Keratinocyte (primary cell): ENCODE results near the gene STK32C. TPM values are rescaled to one million over a fixed set of nuclear protein-coding genes. Genes with fewer than 3 reads are reported as not detected.

Experiments used
- DNase-seq: peaks from one replicate; pipeline ENCODE4 v3.0.0-alpha.2; 2011; ENCODE audit warnings: low read depth, missing footprints, low spot score
- FAIRE-seq: peaks from 2 replicates; lab custom pipeline; 2011; peaks lifted over from hg19 to GRCh38; lab: Jason Lieb, UNC
- H2AFZ ChIP-seq: 2 replicates; pipeline ENCODE4 v1.6.0; 2012; ENCODE audit warnings: low read length, control low read depth, inconsistent platforms; ENCODE audit not compliant: control insufficient read depth
- H3K27ac ChIP-seq: 2 replicates; pipeline ENCODE4 v1.5.1; 2011; ENCODE audit warnings: low read length; ENCODE audit not compliant: control insufficient read depth, insufficient read depth
- H3K27me3 ChIP-seq: 3 replicates; pipeline ENCODE4 v1.6.0; 2011; ENCODE audit warnings: low read length; ENCODE audit not compliant: control insufficient read depth, insufficient read depth; ENCODE audit errors: extremely low read depth
- H3K36me3 ChIP-seq, 2 experiments: 2 replicates in 1 of 2; 3 replicates in 1 of 2; pipeline ENCODE4 v1.5.1; 2011; ENCODE audit warnings: low read length in 2 of 2, mild to moderate bottlenecking in 1 of 2; ENCODE audit not compliant: control insufficient read depth in 2 of 2, insufficient read depth in 2 of 2; ENCODE audit errors: extremely low read depth in 1 of 2
- H3K4me1 ChIP-seq: 3 replicates; pipeline ENCODE4 v1.5.1; 2011; ENCODE audit warnings: low read length; ENCODE audit not compliant: control insufficient read depth, insufficient read depth; ENCODE audit errors: extremely low read depth
- H3K4me2 ChIP-seq: 3 replicates; pipeline ENCODE4 v1.6.0; 2011; ENCODE audit warnings: low read depth, low read length; ENCODE audit not compliant: control insufficient read depth, insufficient read depth; ENCODE audit errors: extremely low read depth
- H3K4me3 ChIP-seq, 3 experiments: fragments of 200-600 bp in 1 of 3; sonication (generic) in 1 of 3; 2 replicates in 2 of 3; 3 replicates in 1 of 3; pipeline ENCODE4 v1.5.1; 2011 to 2016; ENCODE audit warnings: low read length in 3 of 3, mild to moderate bottlenecking in 3 of 3, control low read depth in 2 of 3, inconsistent platforms in 1 of 3, low read depth in 1 of 3, mixed read lengths in 1 of 3, mixed run types in 1 of 3, moderate library complexity in 1 of 3; ENCODE audit not compliant: control insufficient read depth in 2 of 3, insufficient read depth in 2 of 3; ENCODE audit errors: extremely low read depth in 1 of 3
- H3K79me2 ChIP-seq: 2 replicates; pipeline ENCODE4 v1.6.0; 2012; ENCODE audit warnings: low read length; ENCODE audit not compliant: control insufficient read depth, insufficient read depth
- H3K9ac ChIP-seq: 3 replicates; pipeline ENCODE4 v1.6.0; 2011; ENCODE audit warnings: low read length; ENCODE audit not compliant: control insufficient read depth, insufficient read depth; ENCODE audit errors: extremely low read depth
- H3K9me1 ChIP-seq: 3 replicates; pipeline ENCODE4 v1.6.0; 2011; ENCODE audit warnings: low read length; ENCODE audit not compliant: control insufficient read depth, insufficient read depth; ENCODE audit errors: extremely low read depth
- H3K9me3 ChIP-seq: 2 replicates; pipeline ENCODE4 v1.5.1; 2012; ENCODE audit warnings: low read depth, low read length; ENCODE audit not compliant: control insufficient read depth
- H4K20me1 ChIP-seq: 3 replicates; pipeline ENCODE4 v1.6.0; 2011; ENCODE audit warnings: low read length; ENCODE audit not compliant: control insufficient read depth, insufficient read depth; ENCODE audit errors: extremely low read depth
- EZH2 ChIP-seq: IDR thresholded peaks from one replicate; pipeline ENCODE4 v1.6.1; 2012; ENCODE audit warnings: inconsistent platforms, mild to moderate bottlenecking, low read length, moderate library complexity
- dilution Hi-C: fragments of 300-500 bp; cut with MboI; formaldehyde crosslinking; loops from one replicate; pipeline ENCODE4 v1.7.0; 2020; ENCODE audit warnings: low sequenced_read_pairs; ENCODE audit not compliant: extremely low pct_ligation_motif_present
- polyA plus RNA-seq, 5 experiments: library from polyadenylated mRNA; depleted of rRNA in 3 of 5; stranded (reverse) in 3 of 5; stranded (forward) in 1 of 5; unstranded in 1 of 5; fragments of >200 nt; gene quantifications; 1 replicate in 1 of 5; 2 replicates in 3 of 5; 3 replicates in 1 of 5; pipeline versions ENCODE4 v1.2.1 to v1.2.3, GENCODE V29; 2011 to 2012; ENCODE audit warnings: missing spikeins in 2 of 5, low read depth in 1 of 5, low replicate concordance in 1 of 5
- TF ChIP-seq, protein P1 (sequence below), 3 experiments: IDR thresholded peaks in 1 of 3; conservative IDR thresholded peaks in 1 of 3; optimal IDR thresholded peaks in 1 of 3; 2 replicates in 2 of 3; 3 replicates in 1 of 3; pipeline versions ENCODE3 to v1.5.1; 2011; ENCODE audit warnings: low read length in 3 of 3, mild to moderate bottlenecking in 3 of 3, moderate library complexity in 2 of 3, control low read depth in 1 of 3, inconsistent platforms in 1 of 3; ENCODE audit not compliant: insufficient read depth in 2 of 3; ENCODE audit errors: extremely low read depth in 1 of 3

The STK32C gene
- polyA plus RNA-seq, 1 donor (not counting 4 experiments of a cell fraction or from before 2014, with no cell fraction given) = 4.1 TPM

DNA sequence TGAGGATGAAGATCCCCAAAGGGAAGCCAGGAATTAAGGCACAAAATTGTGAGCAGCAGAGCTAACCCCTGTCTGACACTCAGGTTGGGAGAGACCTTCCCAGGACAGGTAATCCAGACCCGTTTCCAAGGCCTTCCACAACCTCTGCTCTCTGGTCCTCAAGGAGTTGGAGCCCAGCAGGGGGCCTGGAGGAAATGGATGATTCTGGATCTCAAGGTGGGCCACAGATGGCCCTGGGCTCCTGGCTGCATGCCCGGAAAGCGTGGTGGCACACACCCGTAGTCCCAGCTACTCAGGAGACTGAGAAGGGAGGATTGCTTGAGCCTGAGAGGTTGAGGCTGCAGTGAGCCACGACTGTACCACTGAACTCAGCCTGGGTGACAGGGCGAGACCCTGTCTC lies 78.7 kb downstream of the STK32C start:
- no peaks in the 10 kb centered on the region for H3K9me1 ChIP-seq
- no peaks in the 10 kb centered on the region for H3K36me3 ChIP-seq
- H3K9ac ChIP-seq = no peak overlapping the region
- DNase-seq = no peak
- no peak overlapping the region for H3K4me2 ChIP-seq
- H3K4me3 ChIP-seq = no peak overlapping the region
- H2AFZ ChIP-seq = no peak overlapping the region
- H3K79me2 ChIP-seq = no peaks in the 10 kb centered on the region
- no peaks in the 10 kb centered on the region for H3K4me1 ChIP-seq
- TF ChIP-seq, protein P1, sequence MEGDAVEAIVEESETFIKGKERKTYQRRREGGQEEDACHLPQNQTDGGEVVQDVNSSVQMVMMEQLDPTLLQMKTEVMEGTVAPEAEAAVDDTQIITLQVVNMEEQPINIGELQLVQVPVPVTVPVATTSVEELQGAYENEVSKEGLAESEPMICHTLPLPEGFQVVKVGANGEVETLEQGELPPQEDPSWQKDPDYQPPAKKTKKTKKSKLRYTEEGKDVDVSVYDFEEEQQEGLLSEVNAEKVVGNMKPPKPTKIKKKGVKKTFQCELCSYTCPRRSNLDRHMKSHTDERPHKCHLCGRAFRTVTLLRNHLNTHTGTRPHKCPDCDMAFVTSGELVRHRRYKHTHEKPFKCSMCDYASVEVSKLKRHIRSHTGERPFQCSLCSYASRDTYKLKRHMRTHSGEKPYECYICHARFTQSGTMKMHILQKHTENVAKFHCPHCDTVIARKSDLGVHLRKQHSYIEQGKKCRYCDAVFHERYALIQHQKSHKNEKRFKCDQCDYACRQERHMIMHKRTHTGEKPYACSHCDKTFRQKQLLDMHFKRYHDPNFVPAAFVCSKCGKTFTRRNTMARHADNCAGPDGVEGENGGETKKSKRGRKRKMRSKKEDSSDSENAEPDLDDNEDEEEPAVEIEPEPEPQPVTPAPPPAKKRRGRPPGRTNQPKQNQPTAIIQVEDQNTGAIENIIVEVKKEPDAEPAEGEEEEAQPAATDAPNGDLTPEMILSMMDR (optimal IDR thresholded peaks at IDR 0.05 in 1 of 3, IDR thresholded peaks at IDR 0.05 in 1 of 3, conservative IDR thresholded peaks at IDR 0.05 in 1 of 3; ENCODE audit: extremely low read depth in 1 of 3, insufficient read depth in 2 of 3, low read length in 3 of 3) = no peak
- no peak for TF ChIP-seq EZH2
- H4K20me1 ChIP-seq = no peaks in the 10 kb centered on the region
- no peak for FAIRE-seq
- no peaks in the 10 kb centered on the region for H3K27me3 ChIP-seq
- no peaks in the 10 kb centered on the region for H3K9me3 ChIP-seq
- no peak overlapping the region for H3K27ac ChIP-seq
- dilution Hi-C loops = no loop called here

GRCh38 chr10:132228616-132229015 lies 79.1 kb downstream of the STK32C start:
- FAIRE-seq (no peak), DNase-seq (no peak)
- H3K4me1 ChIP-seq = no peaks in the 10 kb centered on the region
- H3K79me2 ChIP-seq = no peaks in the 10 kb centered on the region
- no peaks in the 10 kb centered on the region for H3K9me1 ChIP-seq
- no peaks in the 10 kb centered on the region for H4K20me1 ChIP-seq
- no peaks in the 10 kb centered on the region for H3K27me3 ChIP-seq
- dilution Hi-C loops = no loop called here
- no peak overlapping the region for H2AFZ ChIP-seq
- H3K36me3 ChIP-seq = no peaks in the 10 kb centered on the region
- H3K9ac ChIP-seq = no peak overlapping the region
- no peak for TF ChIP-seq EZH2
- TF ChIP-seq, protein P1 (optimal IDR thresholded peaks at IDR 0.05 in 1 of 3, IDR thresholded peaks at IDR 0.05 in 1 of 3, conservative IDR thresholded peaks at IDR 0.05 in 1 of 3; ENCODE audit: extremely low read depth in 1 of 3, insufficient read depth in 2 of 3, low read length in 3 of 3) = no peak
- no peak overlapping the region for H3K27ac ChIP-seq
- H3K9me3 ChIP-seq = no peaks in the 10 kb centered on the region
- H3K4me3 ChIP-seq = no peak overlapping the region
- no peak overlapping the region for H3K4me2 ChIP-seq
